GM21528 (cell line): ENCODE data around the gene B4GALT5.
"Not testable (repeated sequence)": the region's sequence is repeated elsewhere in the genome, so short reads cannot be mapped to it uniquely, and the experiment has no call there.

Experiments used
- ATAC-seq: cut with Tn5 transposase; IDR thresholded peaks from one replicate; pipeline ENCODE4 v1.9.1; 2021; ENCODE audit warnings: mild to moderate bottlenecking, moderate library complexity; ENCODE audit not compliant: unreplicated experiment, low FRiP score

B4GALT5 gene

DNA sequence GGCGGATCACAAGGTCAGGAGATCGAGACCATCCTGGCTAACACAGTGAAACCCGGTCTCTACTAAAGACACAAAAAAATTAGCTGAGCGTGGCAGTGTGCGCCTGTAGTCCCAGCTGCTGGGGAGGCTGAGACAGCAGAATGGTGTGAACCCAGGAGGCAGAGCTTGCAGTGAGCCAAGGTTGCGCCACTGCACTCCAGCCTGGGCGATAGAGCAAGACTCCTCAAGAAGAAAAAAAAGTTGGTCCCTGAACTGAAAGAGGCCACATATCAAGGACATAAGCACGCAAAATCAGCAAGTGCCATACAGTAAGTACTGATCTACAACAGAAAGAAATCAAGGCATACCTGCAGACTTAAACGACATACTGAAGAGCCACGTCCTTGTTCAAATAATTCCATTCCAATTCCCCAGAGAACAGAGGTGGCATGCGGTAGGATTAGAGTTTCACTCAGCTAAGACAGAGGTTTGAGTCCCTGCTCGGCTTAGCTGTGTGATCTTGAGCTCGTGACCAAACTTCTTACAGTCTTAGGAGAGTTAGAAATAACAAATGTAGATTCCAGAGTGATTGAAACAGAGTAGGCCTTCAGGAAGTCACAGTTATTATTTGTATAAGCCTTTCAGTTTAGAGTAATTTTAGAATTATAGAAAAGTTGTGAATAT is 29.2 kb downstream of the B4GALT5 start:
- no peak for ATAC-seq

DNA sequence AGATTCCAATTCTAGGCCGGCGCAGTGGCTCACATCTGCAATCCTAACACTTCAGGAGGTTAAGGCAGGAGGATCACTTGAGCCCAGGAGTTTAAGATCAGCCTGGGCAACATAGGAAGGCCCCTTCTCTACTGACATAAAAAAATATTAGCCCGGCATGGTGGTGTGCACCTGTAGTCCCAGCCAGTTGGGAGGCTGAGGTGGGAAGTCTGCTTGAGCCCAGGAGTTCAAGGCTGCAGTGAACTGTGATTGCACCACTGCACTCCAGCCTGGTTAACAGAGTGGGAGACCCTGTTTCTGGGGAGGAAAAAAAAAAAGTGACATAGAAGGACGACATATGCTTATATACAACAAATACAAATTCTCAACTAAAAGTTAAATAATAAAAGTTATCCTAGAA is 30.9 kb downstream of the B4GALT5 start:
- no peak for ATAC-seq

DNA sequence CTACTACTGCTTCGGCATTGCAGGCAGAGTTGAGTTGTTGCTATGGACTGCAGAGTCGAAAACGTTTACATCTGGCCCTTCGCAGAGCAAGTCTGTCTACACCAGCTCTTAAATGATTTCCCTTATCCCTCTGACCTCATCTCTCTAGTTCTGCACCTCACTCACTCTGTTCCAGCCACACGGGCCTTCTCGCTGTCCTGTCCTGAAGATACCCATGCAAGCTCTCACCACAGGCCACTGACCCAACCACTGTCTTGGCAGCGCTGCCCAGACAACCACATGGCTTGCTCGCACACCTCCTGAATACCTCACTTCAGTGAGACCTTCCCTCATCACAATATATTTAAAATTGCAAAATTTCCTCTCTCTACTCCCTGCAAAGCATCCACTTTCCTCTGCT is 31.4 kb downstream of the B4GALT5 start:
- ATAC-seq: no peak

DNA sequence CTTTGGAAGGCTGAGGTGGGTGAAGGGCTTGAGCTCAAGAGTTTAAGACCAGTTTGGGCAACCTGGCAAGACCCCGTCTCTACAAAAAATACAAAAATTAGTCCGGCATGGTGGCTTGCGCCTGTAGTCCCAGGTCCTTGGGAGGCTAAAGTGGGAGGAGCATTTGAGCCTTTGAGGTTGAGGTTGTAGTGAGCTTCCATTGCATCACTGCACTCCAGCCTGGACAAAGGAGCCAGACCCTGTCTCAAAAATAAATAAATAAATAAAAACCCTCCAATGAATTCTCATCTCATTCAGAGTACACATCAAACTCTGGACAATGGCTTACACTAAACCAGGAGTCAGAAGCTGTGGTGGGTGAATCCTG is 31.8 kb downstream of the B4GALT5 start:
- ATAC-seq: no peak

DNA sequence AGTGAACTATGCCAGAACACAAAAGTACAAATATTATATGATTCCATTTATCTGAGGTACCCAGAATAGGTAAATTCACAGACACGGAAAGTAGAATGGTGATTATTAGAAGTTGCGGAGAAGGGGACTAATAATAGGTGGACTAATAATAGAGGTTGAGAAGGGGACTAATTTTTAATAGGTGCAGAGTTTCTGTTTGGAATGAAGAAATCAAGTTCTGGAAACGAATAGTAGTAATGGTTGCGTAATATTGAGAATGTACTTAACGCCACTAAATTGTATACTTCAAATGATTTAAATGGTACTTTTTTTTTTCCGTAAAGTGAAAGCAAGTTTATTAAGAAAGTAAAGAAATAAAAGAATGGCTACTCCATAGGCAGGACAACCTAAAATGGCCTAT is 33.2 kb downstream of the B4GALT5 start:
- ATAC-seq: no peak

DNA sequence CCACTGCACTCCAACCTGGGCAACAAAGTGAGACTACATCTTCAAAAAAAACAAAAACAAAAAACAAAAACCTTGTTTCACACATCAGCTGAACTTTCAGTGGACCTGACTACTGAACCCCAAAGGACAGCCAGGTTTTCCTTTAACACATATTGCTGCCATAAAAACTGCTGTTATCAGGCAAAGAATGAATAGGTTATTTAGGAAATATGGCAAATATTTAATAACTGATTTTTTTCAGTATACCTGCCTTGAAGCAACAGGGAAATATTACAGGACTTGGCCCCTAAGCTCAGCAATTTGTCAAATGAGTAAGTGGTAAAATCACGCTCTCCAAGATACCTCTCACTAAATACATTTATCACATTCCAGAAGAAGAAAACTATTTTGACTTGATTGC is 34.0 kb downstream of the B4GALT5 start:
- no peak for ATAC-seq

DNA sequence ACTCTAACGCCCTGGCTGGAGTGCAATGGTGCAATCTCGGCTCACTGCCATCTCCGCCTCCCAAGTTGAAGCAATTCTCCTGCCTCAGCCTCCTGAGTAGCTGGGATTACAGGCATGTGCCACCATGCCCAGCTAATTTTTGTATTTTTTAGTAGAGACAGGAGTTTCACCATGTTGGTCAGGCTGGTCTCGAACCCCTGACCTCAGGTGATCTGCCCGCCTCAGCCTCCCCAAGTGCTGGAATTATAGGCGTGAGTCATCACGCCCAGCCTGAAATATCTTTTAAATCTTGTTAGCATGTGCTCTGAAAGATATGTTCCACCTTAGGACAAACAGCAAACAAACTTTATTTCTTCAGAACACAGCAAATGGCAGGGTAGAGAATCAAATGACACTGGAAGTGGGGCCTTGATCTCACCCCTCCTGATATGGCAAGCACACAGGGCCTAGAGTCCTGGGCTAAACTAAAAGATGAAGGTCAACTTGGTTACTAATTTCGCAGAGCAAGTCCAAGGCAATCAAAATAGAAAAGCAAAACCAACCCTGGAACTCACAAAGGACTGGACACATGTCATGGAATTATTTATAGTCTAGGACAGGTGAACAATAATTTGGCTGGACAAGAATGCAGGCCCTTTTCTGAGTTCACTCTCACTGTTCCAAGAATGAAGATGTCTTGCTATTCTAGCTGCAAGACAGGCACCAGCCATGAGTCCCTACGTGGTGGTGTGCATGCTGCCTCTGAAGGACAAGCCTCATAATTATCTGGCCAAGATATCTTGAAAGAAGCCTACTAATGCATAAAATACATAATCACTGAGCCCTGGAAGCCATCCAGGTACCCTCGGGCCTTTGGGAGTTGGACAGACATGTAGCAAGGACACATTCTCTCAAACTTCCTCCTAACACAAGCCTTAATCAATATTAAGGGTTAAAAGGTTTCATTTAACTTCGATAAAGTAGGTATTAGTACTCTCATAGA is 35.6 kb downstream of the B4GALT5 start:
- ATAC-seq: no peak

DNA sequence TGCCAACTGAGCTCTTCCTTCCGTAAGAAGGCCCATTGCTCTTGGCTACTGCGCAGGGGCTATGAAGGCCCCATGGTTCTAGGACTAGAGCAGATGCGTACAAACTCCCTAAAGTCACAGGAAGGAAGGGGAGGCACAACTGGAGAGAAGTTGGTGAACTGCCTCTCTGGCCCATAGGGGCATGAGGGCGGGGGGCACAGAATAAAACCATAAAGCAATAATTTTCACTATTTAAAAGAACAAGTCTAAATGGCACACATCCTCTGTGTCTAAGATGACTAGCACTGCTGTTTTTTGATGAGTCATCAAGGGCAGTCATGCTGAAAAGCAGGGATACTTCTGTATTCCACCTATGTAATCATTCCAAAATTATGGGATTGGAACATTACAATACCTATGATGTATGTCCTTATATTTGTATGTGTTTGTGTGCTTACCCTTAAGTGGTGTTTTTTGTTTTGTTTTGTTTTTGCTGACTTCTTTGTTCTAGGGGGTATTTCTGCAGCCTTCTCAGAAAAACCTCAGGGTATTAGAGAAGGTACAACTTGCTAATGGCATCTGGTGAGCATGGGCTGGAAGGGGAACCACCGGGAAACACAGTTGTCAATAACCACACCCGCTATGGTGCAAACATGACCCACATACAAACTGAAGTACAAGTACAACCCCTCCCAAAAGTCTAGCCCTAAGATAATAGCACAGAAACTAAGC is 36.9 kb downstream of the B4GALT5 start:
- ATAC-seq: peak; percentile 43

DNA sequence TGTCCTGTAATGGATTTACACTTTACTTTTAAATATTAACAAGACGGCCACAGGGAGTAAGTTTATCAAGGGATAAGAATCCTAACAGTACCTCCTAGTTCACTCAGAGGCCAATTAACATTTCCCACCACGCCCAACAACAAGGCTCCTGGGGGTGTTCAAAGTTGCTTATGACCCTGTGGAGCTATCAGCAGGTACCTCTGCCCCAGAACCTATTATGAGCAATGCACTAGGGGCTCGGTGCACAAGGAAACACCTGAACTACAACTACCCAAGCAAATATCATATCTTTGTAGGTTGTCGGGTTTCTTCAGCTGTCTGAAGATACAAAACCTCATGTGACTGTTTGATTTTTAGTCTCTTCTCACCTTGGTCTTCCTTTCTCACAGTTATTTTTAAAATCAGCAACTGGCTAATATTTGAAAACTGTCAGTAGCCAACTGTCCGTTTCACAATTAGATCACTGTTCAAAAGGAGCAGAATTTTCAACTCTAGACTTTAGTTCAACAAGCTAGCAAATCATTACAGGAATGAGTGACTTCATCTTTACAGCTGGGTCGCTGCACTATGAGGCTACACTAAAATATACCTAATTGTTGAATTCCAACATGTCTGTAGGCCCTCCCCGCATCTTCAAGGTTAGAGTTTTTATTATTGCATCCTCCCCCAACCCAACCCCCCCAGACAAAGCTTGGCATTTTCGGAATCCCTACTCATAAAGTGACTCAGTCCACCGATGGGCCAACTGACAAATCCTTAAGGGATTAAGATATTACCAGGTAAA is 38.1 kb downstream of the B4GALT5 start:
- ATAC-seq: no peak

DNA sequence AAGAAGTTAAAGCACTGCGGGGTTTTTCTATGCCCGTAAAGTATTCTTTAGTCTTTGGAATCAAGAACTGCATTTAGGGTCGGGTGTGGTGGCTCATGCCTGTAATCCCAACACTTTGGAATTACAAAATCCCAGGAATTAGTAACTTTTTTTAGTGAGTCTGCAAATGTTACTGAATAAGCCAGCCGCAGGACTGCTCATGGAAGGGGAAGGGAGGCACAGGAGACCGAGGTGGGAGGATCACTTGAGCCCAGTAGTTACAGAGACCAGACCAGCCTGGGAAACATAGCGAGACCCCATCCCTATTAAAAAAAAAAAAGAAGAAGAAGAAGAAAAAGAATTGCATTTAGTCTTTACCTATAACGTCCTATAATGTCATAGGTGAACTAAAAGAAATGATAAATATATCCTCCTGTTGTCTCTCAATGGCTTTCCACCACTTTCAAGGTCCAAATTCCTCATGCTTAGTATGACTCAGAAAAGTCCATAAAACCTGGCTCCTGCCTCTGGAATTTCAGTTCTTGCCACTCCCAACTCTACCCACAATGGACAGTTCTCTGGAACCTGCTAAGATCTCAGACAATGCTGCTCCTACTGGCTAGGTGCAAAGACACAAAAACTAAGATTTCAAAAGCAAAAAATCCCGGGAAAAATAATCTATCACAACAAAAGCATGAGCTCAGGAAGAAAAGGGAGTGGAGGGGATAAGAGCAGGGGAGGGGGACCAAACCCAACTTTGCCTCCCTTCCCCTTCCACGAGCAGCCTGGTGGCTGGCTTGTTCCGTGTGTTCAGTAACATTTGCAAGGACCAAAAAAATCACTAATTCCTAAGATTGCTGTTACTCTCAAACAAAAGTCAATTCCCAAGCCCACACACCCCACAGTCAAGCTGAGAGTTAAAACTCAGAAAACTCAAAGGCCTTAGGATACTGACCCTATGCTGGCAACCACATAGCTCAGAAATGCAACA is 39.0 kb downstream of the B4GALT5 start:
- ATAC-seq: no peak

DNA sequence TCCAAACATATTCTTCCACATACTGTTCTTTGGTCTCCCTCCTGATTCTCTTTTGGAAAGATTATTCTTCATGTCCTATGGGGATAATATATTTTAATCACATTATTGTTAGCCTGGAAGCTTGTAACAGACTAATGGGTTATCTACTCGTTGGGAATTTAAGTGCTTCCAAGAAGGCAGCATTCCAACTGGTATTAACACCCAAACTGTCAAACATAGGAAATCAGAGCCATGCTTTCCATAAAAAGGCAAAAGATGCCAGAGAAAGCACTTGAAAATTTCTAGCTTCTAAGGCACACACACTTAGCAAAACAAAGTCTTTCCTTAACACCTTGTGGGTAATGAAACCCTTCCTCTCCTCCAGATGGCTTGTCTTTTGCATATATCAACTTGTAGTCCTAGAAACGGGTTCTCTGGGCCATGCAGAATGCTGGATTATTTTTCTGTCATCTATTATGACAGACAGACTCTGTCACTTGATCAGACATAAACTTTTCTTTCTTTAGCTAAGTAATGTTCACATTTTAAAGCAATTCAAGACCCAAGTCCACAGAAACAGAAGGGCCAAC is 41.5 kb downstream of the B4GALT5 start:
- no peak for ATAC-seq

DNA sequence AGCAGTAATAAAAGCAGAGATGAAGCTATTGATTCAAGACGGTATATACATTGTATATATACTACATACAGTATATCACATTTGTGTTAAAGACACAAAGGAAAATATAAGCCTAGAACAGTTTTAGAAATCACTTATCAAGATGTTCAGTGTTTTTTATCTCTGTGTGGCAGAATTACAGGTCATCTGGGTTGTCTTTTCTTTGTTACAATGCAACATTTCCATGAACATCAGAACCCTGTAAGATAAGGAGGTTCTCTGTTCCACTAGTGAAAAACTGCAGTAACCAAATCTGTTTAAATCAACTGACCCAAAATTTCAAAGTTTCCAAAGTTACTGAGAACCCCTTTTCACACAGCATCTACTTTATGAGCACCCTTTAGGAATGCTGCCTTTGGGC is 42.2 kb downstream of the B4GALT5 start:
- no peak for ATAC-seq

DNA sequence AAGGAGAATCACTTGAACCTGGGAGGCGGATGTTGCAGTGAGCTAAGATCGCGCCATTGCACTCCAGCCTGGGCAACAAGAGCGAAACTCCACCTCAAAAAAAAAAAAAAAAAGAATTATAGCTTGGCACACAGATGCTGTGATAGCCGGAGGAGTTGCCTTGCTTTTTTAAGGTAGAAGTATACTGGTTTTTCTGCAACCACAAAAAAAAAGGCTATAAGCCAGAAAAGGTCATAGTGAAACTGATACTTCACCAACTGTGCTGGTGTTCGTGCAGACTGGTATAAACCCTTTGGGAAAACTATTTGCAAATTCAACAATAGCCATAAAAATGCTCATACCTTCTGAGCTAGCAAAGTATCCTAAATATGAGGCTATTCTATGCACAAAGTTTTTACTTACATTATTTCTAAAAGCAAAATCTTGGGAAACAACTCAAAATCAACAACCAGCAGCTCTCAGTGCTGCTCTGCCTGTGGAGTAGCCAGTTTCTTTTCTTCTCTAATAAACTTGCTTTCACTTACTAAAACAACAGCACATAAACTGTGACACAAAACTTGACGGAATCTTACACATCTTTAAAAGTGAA is 44.0 kb downstream of the B4GALT5 start:
- peak; percentile 63 for ATAC-seq

DNA sequence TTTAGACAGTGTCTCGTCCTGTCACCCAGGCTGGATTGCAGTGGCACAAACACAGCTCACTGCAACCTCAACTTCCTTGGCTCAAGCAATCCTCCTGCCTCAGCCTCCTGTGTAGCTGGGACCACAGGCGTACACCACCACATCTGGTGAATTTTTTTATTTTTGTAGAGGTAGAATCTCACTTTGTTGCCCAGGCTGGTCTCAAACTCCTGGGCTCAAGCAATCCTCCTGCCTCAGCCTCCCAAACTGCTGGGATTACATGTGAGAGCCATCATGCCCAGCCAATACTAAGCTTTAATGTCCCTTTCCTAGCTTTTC is 44.8 kb downstream of the B4GALT5 start:
- ATAC-seq: not testable (repeated sequence)

DNA sequence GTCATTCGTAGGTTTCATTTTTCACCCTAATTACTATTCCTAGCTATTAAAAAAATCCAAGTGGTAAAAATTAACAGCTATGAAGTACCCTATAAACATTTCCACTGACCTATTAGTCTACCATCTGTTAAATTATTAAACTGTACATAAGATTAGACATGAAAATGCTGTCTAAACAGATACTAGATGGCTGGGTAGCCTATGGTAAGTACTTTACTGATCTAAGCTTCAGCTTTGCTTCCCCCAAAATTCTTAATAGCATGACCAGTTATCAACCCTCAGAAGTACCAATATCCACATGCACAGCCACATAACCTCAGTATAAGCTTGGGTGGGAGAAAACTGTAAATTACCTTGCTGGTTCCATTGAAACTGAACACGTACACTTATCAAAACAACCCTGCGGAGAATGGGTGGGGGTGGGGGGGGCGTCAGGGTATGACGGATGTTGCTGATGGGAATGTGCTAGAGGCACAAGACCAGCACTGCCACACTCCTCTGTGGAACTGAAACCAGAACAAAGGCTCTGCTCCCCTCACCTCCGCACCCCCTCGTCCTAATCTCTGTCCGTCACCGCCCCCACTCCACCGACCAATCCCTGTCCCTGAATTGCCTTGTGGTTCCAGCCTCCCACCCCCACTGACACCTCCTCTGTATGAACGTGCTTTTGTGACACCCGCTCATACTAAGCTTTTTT is 45.3 kb downstream of the B4GALT5 start:
- peak; percentile 73 for ATAC-seq

DNA sequence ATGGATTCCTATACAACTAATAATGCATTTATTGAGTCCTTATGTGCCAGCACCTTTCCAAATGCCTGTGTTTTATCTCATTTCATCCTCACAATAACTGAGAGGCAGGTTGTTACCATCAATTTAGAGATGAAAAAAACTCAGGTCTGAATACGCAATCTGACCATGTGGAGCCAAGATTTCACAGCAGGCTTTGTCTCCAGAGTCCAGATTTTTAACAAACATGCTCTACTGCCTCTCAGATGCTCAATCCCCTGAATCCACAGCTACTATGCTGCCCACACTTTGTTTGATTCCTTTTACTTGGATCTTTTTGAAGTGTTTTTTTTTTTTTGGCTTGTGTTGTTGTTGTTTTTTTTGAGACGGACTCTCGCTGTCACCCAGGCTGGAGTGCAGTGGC is 46.8 kb downstream of the B4GALT5 start:
- ATAC-seq: no peak

DNA sequence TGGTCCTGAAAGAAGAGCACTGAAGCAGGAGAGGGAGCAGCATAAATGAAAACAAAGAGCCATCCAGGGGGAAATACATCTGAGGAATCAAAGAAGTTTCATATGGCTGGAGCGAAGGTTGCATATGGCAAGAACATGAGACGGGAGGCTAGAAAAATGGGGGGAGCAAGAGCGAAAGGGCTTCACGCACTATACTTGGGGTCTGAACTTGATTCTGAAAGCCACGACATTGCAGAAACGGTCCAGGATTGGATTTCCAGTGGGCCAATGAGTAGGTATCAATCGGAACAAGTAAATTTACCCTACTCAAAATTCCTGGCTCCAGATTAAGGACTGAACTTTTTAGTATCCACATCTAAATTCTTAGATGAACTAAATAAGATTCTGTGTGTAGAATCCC is 47.9 kb downstream of the B4GALT5 start:
- no peak for ATAC-seq

DNA sequence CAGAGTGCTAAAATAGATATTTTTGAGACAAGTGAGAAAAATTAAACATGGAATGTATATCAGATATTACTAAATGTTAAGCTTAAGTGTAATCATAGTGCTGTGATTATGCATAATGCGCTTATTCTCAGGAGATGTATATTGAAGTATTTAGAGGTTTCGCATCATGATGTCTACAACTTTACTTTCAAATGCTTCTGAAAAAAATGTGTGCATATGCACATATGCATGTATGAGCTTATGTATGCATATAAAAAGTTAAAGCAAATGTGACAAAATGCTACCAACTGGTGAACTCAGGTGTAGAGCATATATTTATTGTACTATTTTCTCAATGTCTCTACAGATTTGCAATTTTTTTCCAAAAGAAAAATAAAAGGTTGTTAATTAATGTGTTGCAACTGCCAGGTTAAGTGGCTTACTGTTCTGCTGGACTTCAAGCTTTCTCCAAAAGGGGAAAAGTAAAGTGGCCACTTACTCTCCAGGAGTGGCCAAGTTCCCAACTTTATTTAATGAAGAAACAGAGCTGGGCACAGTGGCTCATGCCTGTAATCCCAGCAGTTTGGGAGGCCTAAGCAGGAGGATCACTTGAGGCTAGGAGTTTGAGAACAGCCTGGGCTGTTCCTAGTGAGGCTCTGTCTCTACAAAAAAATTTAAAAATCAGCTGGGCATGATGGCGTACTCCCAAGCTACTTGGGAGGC is 48.9 kb downstream of the B4GALT5 start:
- ATAC-seq: no peak
